ENCODE measurements around the gene STX2.
A peak's percentile ranks its signal among the peaks of the same experiment; 100 is the strongest.

Gene STX2

GRCh38 chr12:130847112-130847511 is 8.1 kb upstream of the STX2 start:
- H3K4me3 ChIP-seq (ENCODE audit: low read length) = no peak overlapping the region
- WGBS = 93% methylated on average over 7 of the region's 7 CpGs
- H3K9ac ChIP-seq (ENCODE audit: low read depth, low read length) = no peak overlapping the region
- no peaks in the 10 kb centered on the region for H3K36me3 ChIP-seq (ENCODE audit: insufficient read depth, low read length)
- H3K27me3 ChIP-seq (ENCODE audit: insufficient read depth, low read length) = no peaks in the 10 kb centered on the region
- H3K9me3 ChIP-seq (ENCODE audit: insufficient read depth, low read depth, low read length) = peaks cover 4% of the 10 kb centered on the region; the same call in 1 of the 2 replicates
- peaks cover 17% of the 10 kb centered on the region for H3K4me1 ChIP-seq (ENCODE audit: insufficient read depth, low read length)
- H3K27ac ChIP-seq (ENCODE audit: low read depth, low read length) = no peak overlapping the region

- peaks cover 17% of the 10 kb centered on the region for H3K4me1 ChIP-seq (ENCODE audit: insufficient read depth, low read length)
- no peaks in the 10 kb centered on the region for H3K27me3 ChIP-seq (ENCODE audit: insufficient read depth, low read length)
- no peak overlapping the region for H3K27ac ChIP-seq (ENCODE audit: low read depth, low read length)
- no peak overlapping the region for H3K4me3 ChIP-seq (ENCODE audit: low read length)
- H3K9me3 ChIP-seq (ENCODE audit: insufficient read depth, low read depth, low read length) = peaks cover 4% of the 10 kb centered on the region; the same call in 1 of the 2 replicates
- no peak overlapping the region for H3K9ac ChIP-seq (ENCODE audit: low read depth, low read length)
- H3K36me3 ChIP-seq (ENCODE audit: insufficient read depth, low read length) = no peaks in the 10 kb centered on the region
These were observed 7.3 kb upstream of the STX2 start for GRCh38 chr12:130846369-130846768.

DNA sequence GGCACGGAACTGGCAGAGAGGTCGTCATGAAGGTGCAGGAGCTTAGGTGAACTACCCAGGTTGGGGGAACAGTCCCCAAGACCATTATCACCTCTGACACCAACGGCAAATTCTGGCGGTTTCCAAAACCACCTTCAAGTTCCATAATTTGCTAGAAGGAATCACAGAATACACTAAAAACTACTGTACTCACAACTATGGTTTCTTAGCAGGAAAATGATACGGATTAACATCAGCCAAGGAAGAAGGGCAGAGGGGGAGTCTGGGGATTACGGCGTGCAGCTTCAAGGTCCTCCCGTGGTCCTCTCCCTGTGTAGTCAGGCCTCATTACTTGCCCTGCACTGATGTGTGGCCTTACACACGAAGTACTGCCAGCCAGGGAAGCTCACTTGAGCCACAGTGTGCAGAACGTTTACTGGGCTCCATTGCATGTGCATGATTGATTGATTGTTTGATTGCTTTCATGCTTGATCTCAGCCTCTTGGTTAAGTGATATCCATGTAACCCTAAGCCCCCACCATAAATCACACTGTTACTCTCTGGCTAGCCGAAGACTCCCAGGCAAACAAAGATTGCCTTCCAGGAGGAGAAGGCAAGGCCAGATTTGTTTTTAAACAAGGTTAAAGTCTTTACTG is 837 bp upstream of the STX2 start:
- H3K27ac ChIP-seq (ENCODE audit: low read depth, low read length) = no peak overlapping the region
- WGBS = 80% methylated on average over 11 of the region's 11 CpGs
- H3K4me3 ChIP-seq (ENCODE audit: low read length) = peak overlapping the region; percentile 46; the same call in 1 of the 2 replicates
- no peaks in the 10 kb centered on the region for H3K36me3 ChIP-seq (ENCODE audit: insufficient read depth, low read length)
- H3K4me1 ChIP-seq (ENCODE audit: insufficient read depth, low read length) = peaks cover 10% of the 10 kb centered on the region
- no peaks in the 10 kb centered on the region for H3K9me3 ChIP-seq (ENCODE audit: insufficient read depth, low read depth, low read length)
- peaks cover 17% of the 10 kb centered on the region; the same call in 1 of the 2 replicates for H3K27me3 ChIP-seq (ENCODE audit: insufficient read depth, low read length)
- H3K9ac ChIP-seq (ENCODE audit: low read depth, low read length) = no peak overlapping the region

GRCh38 chr12:130838284-130838950 is 633 bp downstream of the STX2 start:
- 3% methylated on average over 38 of the region's 38 CpGs for WGBS
- Histone ChIP-seq H3K36me3 (ENCODE audit: insufficient read depth, low read length) (no peaks in the 10 kb centered on the region), H3K9me3 (ENCODE audit: insufficient read depth, low read depth, low read length) (no peaks in the 10 kb centered on the region), H3K27me3 (ENCODE audit: insufficient read depth, low read length) (peaks cover 17% of the 10 kb centered on the region; the same call in 1 of the 2 replicates), H3K4me1 (ENCODE audit: insufficient read depth, low read length) (peaks cover 10% of the 10 kb centered on the region), H3K4me3 (ENCODE audit: low read length) (peak overlapping the region; percentile 91), H3K9ac (ENCODE audit: low read depth, low read length) (peak overlapping the region; percentile 67; the same call in 1 of the 2 replicates), H3K27ac (ENCODE audit: low read depth, low read length) (no peak overlapping the region; the same call in 1 of the 2 replicates)

GRCh38 chr12:130835436-130835835 is 3.6 kb downstream of the STX2 start:
- H3K9ac ChIP-seq (ENCODE audit: low read depth, low read length) = no peak overlapping the region
- H3K27me3 ChIP-seq (ENCODE audit: insufficient read depth, low read length) = peaks cover 17% of the 10 kb centered on the region; the same call in 1 of the 2 replicates
- no peaks in the 10 kb centered on the region for H3K36me3 ChIP-seq (ENCODE audit: insufficient read depth, low read length)
- WGBS = 93% methylated on average over 5 of the region's 6 CpGs
- H3K4me1 ChIP-seq (ENCODE audit: insufficient read depth, low read length) = peaks cover 19% of the 10 kb centered on the region
- no peak overlapping the region for H3K27ac ChIP-seq (ENCODE audit: low read depth, low read length)
- no peak overlapping the region for H3K4me3 ChIP-seq (ENCODE audit: low read length)
- H3K9me3 ChIP-seq (ENCODE audit: insufficient read depth, low read depth, low read length) = no peaks in the 10 kb centered on the region

DNA sequence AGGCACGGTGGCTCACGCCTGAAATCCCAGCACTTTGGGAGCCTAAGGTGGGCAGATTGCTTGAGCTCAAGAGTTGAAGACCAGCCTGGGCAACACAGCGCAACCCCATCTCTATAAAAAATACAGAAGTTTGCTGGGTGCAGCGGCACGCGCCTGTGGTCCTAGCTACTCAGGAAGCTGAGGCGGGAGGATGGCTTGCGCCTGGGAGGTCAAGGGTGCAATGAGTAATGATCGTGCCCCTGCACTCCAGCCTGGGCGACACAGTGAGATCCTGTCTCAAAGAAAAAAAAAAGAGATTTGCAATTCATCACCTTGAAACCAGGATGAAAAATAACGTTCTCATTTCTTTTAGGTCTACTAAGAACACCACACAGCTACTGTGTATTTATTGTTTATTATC is 4.0 kb downstream of the STX2 start:
- Histone ChIP-seq H3K4me1 (ENCODE audit: insufficient read depth, low read length) (peaks cover 23% of the 10 kb centered on the region), H3K9me3 (ENCODE audit: insufficient read depth, low read depth, low read length) (no peaks in the 10 kb centered on the region), H3K27ac (ENCODE audit: low read depth, low read length) (no peak overlapping the region), H3K9ac (ENCODE audit: low read depth, low read length) (no peak overlapping the region), H3K36me3 (ENCODE audit: insufficient read depth, low read length) (no peaks in the 10 kb centered on the region), H3K4me3 (ENCODE audit: low read length) (no peak overlapping the region), H3K27me3 (ENCODE audit: insufficient read depth, low read length) (peaks cover 15% of the 10 kb centered on the region; the same call in 1 of the 2 replicates)
- WGBS = 94% methylated on average over 10 of the region's 11 CpGs

GRCh38 chr12:130832561-130833209 is 6.4 kb downstream of the STX2 start:
- Histone ChIP-seq H3K4me3 (ENCODE audit: low read length) (no peak overlapping the region), H3K4me1 (ENCODE audit: insufficient read depth, low read length) (peaks cover 32% of the 10 kb centered on the region)
- WGBS = 87% methylated on average over 17 of the region's 17 CpGs

DNA sequence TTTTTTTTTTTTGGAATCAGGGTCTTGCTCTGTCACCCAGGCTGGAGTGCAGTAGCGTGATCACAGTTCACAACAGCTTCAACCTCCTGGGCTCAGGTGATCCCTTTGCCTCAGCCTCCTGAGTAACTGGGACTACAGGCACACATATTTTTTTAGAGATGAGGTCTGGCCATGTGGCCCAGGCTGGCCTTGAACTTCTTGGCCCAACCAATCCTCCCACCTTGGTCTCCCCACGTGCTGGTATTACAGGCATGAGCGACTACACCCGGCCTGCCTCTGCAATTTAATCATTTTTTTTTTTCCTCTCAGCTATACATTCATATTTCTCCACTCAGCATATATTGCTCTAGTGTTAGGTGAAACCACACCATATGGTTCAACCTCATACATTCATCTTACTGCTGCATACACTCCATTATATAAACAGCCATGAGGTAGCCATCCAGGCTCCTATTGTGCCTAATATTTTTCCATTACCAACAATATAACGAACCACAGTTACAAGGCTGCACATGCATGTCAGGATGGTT is 7.1 kb downstream of the STX2 start:
- Histone ChIP-seq H3K9ac (ENCODE audit: low read depth, low read length) (no peak overlapping the region), H3K36me3 (ENCODE audit: insufficient read depth, low read length) (no peaks in the 10 kb centered on the region), H3K27ac (ENCODE audit: low read depth, low read length) (no peak overlapping the region), H3K9me3 (ENCODE audit: insufficient read depth, low read depth, low read length) (no peaks in the 10 kb centered on the region), H3K4me3 (ENCODE audit: low read length) (no peak overlapping the region), H3K4me1 (ENCODE audit: insufficient read depth, low read length) (peaks cover 32% of the 10 kb centered on the region), H3K27me3 (ENCODE audit: insufficient read depth, low read length) (no peaks in the 10 kb centered on the region)
- 92% methylated on average over 5 of the region's 5 CpGs for WGBS

More at GRCh38 chr12:130832561-130833209, 6.4 kb downstream of the STX2 start:
- Histone ChIP-seq H3K27me3 (ENCODE audit: insufficient read depth, low read length) (0 out of 2 replicates have a peak, but pooled peaks cover under 1% of the 10 kb centered on the region), H3K9me3 (ENCODE audit: insufficient read depth, low read depth, low read length) (no peaks in the 10 kb centered on the region), H3K36me3 (ENCODE audit: insufficient read depth, low read length) (no peaks in the 10 kb centered on the region), H3K9ac (ENCODE audit: low read depth, low read length) (no peak overlapping the region), H3K27ac (ENCODE audit: low read depth, low read length) (no peak overlapping the region)

GRCh38 chr12:130831246-130831645 is 7.8 kb downstream of the STX2 start:
- Histone ChIP-seq H3K4me3 (ENCODE audit: low read length) (no peak overlapping the region), H3K9me3 (ENCODE audit: insufficient read depth, low read depth, low read length) (no peaks in the 10 kb centered on the region), H3K36me3 (ENCODE audit: insufficient read depth, low read length) (no peaks in the 10 kb centered on the region), H3K4me1 (ENCODE audit: insufficient read depth, low read length) (peaks cover 32% of the 10 kb centered on the region), H3K27me3 (ENCODE audit: insufficient read depth, low read length) (no peaks in the 10 kb centered on the region), H3K27ac (ENCODE audit: low read depth, low read length) (no peak overlapping the region), H3K9ac (ENCODE audit: low read depth, low read length) (no peak overlapping the region)
- WGBS = 91% methylated on average over 3 of the region's 4 CpGs

- WGBS = 77% methylated on average over 14 of the region's 14 CpGs
- Histone ChIP-seq H3K36me3 (ENCODE audit: insufficient read depth, low read length) (no peaks in the 10 kb centered on the region), H3K27me3 (ENCODE audit: insufficient read depth, low read length) (no peaks in the 10 kb centered on the region), H3K4me1 (ENCODE audit: insufficient read depth, low read length) (peaks cover 26% of the 10 kb centered on the region), H3K4me3 (ENCODE audit: low read length) (no peak overlapping the region), H3K9me3 (ENCODE audit: insufficient read depth, low read depth, low read length) (no peaks in the 10 kb centered on the region), H3K9ac (ENCODE audit: low read depth, low read length) (no peak overlapping the region), H3K27ac (ENCODE audit: low read depth, low read length) (no peak overlapping the region)
These were observed 8.9 kb downstream of the STX2 start for GRCh38 chr12:130830246-130830551.

All from HUES64 (cell line).